Measurements from ENCODE around the gene ZNF664. TPM values are rescaled to one million over a fixed set of nuclear protein-coding genes. Genes with fewer than 3 reads are reported as not detected.

ZNF664 gene
- total and polyA plus RNA-seq, 2 of the 4 experiments (the other 2 are of a cell fraction): 29.9 to 32.6 TPM

DNA sequence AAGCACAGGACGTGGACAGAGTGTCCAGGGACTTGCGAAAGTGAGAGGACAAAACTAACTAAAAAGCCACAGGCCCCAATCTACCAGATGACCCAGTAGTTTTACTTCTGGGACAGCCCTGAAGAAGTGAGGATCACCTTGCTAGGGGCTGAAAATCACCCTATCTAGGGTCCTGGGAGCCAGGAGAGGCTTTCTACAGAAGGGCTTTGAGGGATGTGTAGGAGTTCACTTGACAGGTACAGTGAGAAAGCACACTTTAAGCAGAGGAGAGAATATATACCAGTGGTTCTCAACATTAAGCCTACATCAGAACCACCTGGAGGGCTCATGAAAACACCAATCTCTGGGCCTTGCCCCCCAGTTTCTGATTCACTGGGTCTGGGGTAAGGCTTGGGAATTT, 60.8 kb downstream of the ZNF664 start:
- Histone ChIP-seq H4K8ac (ENCODE audit: low read depth in 2 of 2, low read length in 2 of 2) (no peak overlapping the region), H3K36me3 (ENCODE audit: control insufficient read depth, insufficient read depth, low read length) (no peaks in the 10 kb centered on the region), H3K27ac (ENCODE audit: insufficient read depth, low read length) (no peak overlapping the region), H2BK120ac (ENCODE audit: low read depth, low read length) (no peak overlapping the region), H4K20me1 (ENCODE audit: insufficient read depth, low read length) (no peaks in the 10 kb centered on the region), H3K9me3 (ENCODE audit: control insufficient read depth, insufficient read depth, low read length) (no peaks in the 10 kb centered on the region), H3K18ac (ENCODE audit: low read depth, low read length) (no peak overlapping the region), H2AFZ (replicated peaks; ENCODE audit: low read length, poor library complexity) (no peak overlapping the region), H4K5ac (ENCODE audit: low read depth, low read length) (no peak overlapping the region), H3K23ac (ENCODE audit: low read depth, low read length) (no peak overlapping the region), H3K4me3 (ENCODE audit: insufficient read depth, low read depth, low read length) (no peak overlapping the region), H3K56ac (ENCODE audit: extremely low read depth, insufficient read depth, low read length) (no peak overlapping the region), H3K9me1 (ENCODE audit: insufficient read depth, low read length) (peaks cover 6% of the 10 kb centered on the region; the same call in 1 of the 2 replicates), H2AK9ac (replicated peaks; ENCODE audit: low read depth, low read length, poor library complexity) (no peak overlapping the region), H2BK15ac (ENCODE audit: low read depth, low read length) (no peak overlapping the region), H3K14ac (replicated peaks; ENCODE audit: low read depth, low read length) (no peak overlapping the region), H2AK5ac (ENCODE audit: low read depth, low read length) (no peak overlapping the region), H3K4me1 (ENCODE audit: control insufficient read depth, insufficient read depth, low read length) (peaks cover 8% of the 10 kb centered on the region; the same call in 1 of the 2 replicates), H2BK5ac (ENCODE audit: low read depth, low read length, poor library complexity, severe bottlenecking) (no peak overlapping the region), H3K4ac (ENCODE audit: low read depth, low read length) (no peak overlapping the region), H3K27me3 (ENCODE audit: control insufficient read depth, insufficient read depth, low read length) (no peaks in the 10 kb centered on the region), H3K4me2 (ENCODE audit: low read depth, low read length) (no peak overlapping the region), H3K9ac (ENCODE audit: low read depth, low read length) (no peak overlapping the region), H3K79me1 (ENCODE audit: low read depth in 1 of 2, low read length in 2 of 2) (no peaks in the 10 kb centered on the region), H2BK20ac (ENCODE audit: low read depth, low read length) (no peak overlapping the region), H4K91ac (ENCODE audit: insufficient read depth, low read depth, low read length) (no peak overlapping the region)
- intact Hi-C loops (cut with micrococcal nuclease): loop anchor here (5.0 kb wide), 2 partner anchors 37 to 62 kb away; partner anchors contain the start of genes CCDC92 and ZNF664
- ChIA-PET POLR2A (ENCODE audit: unreplicated experiment) (no interaction called here), CTCF (no interaction called here)
- no TSS peak for BruUV-seq (replicated peaks)
- TF ChIP-seq BHLHE40 (IDR thresholded peaks at IDR 0.05; ENCODE audit: low read depth, low read length) (no peak), MAZ (IDR thresholded peaks at IDR 0.05; ENCODE audit: borderline replicate concordance, low read depth, low read length) (no peak), NFE2L2 (IDR thresholded peaks at IDR 0.05; ENCODE audit: low read depth, low read length) (no peak), POLR2A (IDR thresholded peaks at IDR 0.05; ENCODE audit: low read depth, low read length) (no peak), USF2 (IDR thresholded peaks at IDR 0.05; ENCODE audit: low read depth, low read length) (no peak), CTCF (conservative IDR thresholded peaks at IDR 0.05; ENCODE audit: low read depth, low read length) (no peak), MXI1 (IDR thresholded peaks at IDR 0.05; ENCODE audit: borderline replicate concordance, low read depth, low read length) (no peak), FOS (IDR thresholded peaks at IDR 0.05; ENCODE audit: low read depth, low read length) (no peak), MAFK (IDR thresholded peaks at IDR 0.05; ENCODE audit: low read depth, low read length) (no peak), ELK1 (IDR thresholded peaks at IDR 0.05; ENCODE audit: borderline replicate concordance, low read depth, low read length) (no peak), RCOR1 (IDR thresholded peaks at IDR 0.05; ENCODE audit: insufficient replicate concordance, low read length) (no peak), RFX5 (IDR thresholded peaks at IDR 0.05; ENCODE audit: low read depth, low read length) (no peak), RAD21 (IDR thresholded peaks at IDR 0.05; ENCODE audit: low read length) (no peak), CHD1 (IDR thresholded peaks at IDR 0.05; ENCODE audit: low read depth, low read length) (no peak), SMC3 (IDR thresholded peaks at IDR 0.05; ENCODE audit: low read depth, low read length) (no peak), CEBPB (IDR thresholded peaks at IDR 0.05; ENCODE audit: low read depth, low read length) (no peak)
- no peak for DNase-seq
- in situ Hi-C loops (cut with MboI; ENCODE audit: low sequenced_read_pairs): no loop called here
- dilution Hi-C loops (cut with HindIII; ENCODE audit: low sequenced_read_pairs, unreplicated experiment): no loop called here
- ATAC-seq (ENCODE audit: low read depth): no peak
- WGBS, 2 experiments (ENCODE audit: extremely low coverage in 2 of 2, insufficient read length in 1 of 2): no CpG with 5 or more reads among the region's 2 CpGs

Measured in IMR-90 (cell line).